Smooth muscle cell (in vitro differentiated cells): ENCODE measurements around the gene CC2D1B. TPM values are rescaled to one million over a fixed set of nuclear protein-coding genes. Genes with fewer than 3 reads are reported as not detected.

ENCODE experiments used
- DNase-seq: peaks from one replicate; lab custom pipeline; 2025; ENCODE audit not compliant: unreplicated experiment; lab: John Stamatoyannopoulos, UW
- H2AFZ ChIP-seq: fragments of 200-600 bp; sonication (generic); 2 replicates; pipeline ENCODE4 v1.6.0; 2016; ENCODE audit warnings: antibody characterized with exemption, low read depth, mild to moderate bottlenecking
- H3F3A ChIP-seq: fragments of 200-600 bp; sonication (generic); 2 replicates; pipeline ENCODE4 v1.6.0; 2017; ENCODE audit warnings: antibody characterized with exemption, low read depth
- H3K27ac ChIP-seq: fragments of 200-600 bp; sonication (generic); 2 replicates; pipeline ENCODE4 v1.5.1; 2016; ENCODE audit warnings: low read depth, mild to moderate bottlenecking
- H3K27me3 ChIP-seq: fragments of 200-600 bp; sonication (generic); 2 replicates; pipeline ENCODE4 v1.6.1; 2016; ENCODE audit warnings: low read depth, mild to moderate bottlenecking
- H3K36me3 ChIP-seq: fragments of 200-600 bp; sonication (generic); 2 replicates; pipeline ENCODE4 v1.5.1; 2016; ENCODE audit warnings: low read depth
- H3K4me1 ChIP-seq: fragments of 200-600 bp; sonication (generic); 2 replicates; pipeline ENCODE4 v1.5.1; 2016; ENCODE audit warnings: low read depth
- H3K4me2 ChIP-seq: fragments of 200-600 bp; sonication (generic); 2 replicates; pipeline ENCODE4 v1.6.0; 2016; ENCODE audit warnings: mild to moderate bottlenecking
- H3K4me3 ChIP-seq: fragments of 200-600 bp; sonication (generic); 2 replicates; pipeline ENCODE4 v1.5.1; 2016; ENCODE audit warnings: mild to moderate bottlenecking
- H3K79me2 ChIP-seq: fragments of 200-600 bp; sonication (generic); 2 replicates; pipeline ENCODE4 v1.6.0; 2016; ENCODE audit warnings: low read depth, mild to moderate bottlenecking
- H3K9ac ChIP-seq: fragments of 200-600 bp; sonication (generic); 2 replicates; pipeline ENCODE4 v1.6.0; 2016; ENCODE audit warnings: low read depth
- H3K9me3 ChIP-seq: fragments of 200-600 bp; sonication (generic); replicated peaks from 2 replicates; pipeline ENCODE4 v1.5.1; 2016; ENCODE audit warnings: low read depth
- H4K20me1 ChIP-seq: fragments of 200-600 bp; sonication (generic); 2 replicates; pipeline ENCODE4 v1.6.0; 2016; ENCODE audit warnings: low read depth
- WGBS: methylation state at CpG from one replicate; pipeline ENCODE4 v1.1.7; 2016; ENCODE audit warnings: low lambda C conversion rate; 5-methylcytosine and 5-hydroxymethylcytosine counted together
- polyA plus RNA-seq: library from polyadenylated mRNA; unstranded; fragments of >200 nt; fragmentation: Nextera tagmentation; extraction: Ambion mirVana; gene quantifications from 2 replicates; pipeline ENCODE4 v1.2.1, GENCODE V29; 2016
- total RNA-seq: library from RNA; depleted of rRNA; stranded (reverse); fragments of >200 nt; gene quantifications from 2 replicates; pipeline ENCODE4 v1.2.3, GENCODE V29; 2014
- TF ChIP-seq, protein P1 (sequence below): fragments of 200-600 bp; sonication (generic); IDR thresholded peaks from 2 replicates; pipeline ENCODE4 v1.5.1; 2017; ENCODE audit warnings: borderline replicate concordance, mild to moderate bottlenecking, antibody characterized with exemption; ENCODE audit not compliant: insufficient read depth, poor library complexity, severe bottlenecking

CC2D1B gene
- total and polyA plus RNA-seq, 2 experiments from 2014 or later, result 7.9 to 12.5 TPM

DNA sequence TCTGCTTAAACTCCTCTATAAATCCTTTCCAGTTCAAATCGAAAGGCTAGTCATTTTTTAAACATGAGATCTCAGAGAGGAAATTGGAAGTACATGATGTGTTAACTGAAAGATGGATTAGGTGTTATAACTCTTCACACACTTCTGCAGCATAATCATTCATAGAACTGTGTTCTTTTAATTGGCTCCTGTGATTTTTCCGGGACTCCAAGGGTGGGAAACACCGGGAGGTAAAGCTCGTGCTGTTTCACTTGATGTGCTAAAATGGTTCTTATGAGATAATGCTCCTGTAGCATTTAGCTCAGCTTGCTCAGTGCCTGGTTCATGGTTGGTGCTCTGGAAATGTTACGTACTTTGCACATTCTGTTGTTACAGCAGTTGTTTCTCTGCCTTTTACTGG, 40.2 kb downstream of the CC2D1B start:
- TF ChIP-seq, protein P1, sequence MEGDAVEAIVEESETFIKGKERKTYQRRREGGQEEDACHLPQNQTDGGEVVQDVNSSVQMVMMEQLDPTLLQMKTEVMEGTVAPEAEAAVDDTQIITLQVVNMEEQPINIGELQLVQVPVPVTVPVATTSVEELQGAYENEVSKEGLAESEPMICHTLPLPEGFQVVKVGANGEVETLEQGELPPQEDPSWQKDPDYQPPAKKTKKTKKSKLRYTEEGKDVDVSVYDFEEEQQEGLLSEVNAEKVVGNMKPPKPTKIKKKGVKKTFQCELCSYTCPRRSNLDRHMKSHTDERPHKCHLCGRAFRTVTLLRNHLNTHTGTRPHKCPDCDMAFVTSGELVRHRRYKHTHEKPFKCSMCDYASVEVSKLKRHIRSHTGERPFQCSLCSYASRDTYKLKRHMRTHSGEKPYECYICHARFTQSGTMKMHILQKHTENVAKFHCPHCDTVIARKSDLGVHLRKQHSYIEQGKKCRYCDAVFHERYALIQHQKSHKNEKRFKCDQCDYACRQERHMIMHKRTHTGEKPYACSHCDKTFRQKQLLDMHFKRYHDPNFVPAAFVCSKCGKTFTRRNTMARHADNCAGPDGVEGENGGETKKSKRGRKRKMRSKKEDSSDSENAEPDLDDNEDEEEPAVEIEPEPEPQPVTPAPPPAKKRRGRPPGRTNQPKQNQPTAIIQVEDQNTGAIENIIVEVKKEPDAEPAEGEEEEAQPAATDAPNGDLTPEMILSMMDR, result no peak
- H3K4me2 ChIP-seq, result no peak overlapping the region
- H3K27ac ChIP-seq, result no peak overlapping the region
- H4K20me1 ChIP-seq, result no peaks in the 10 kb centered on the region
- DNase-seq, result no peak
- no peaks in the 10 kb centered on the region for H3K27me3 ChIP-seq
- H3K9me3 ChIP-seq, result no peaks in the 10 kb centered on the region
- no peaks in the 10 kb centered on the region for H3F3A ChIP-seq
- no peak overlapping the region for H2AFZ ChIP-seq
- no peaks in the 10 kb centered on the region for H3K79me2 ChIP-seq
- H3K36me3 ChIP-seq, result no peaks in the 10 kb centered on the region
- H3K9ac ChIP-seq, result no peak overlapping the region
- no peaks in the 10 kb centered on the region for H3K4me1 ChIP-seq
- H3K4me3 ChIP-seq, result no peak overlapping the region
- 83% methylated on average over 5 of the region's 5 CpGs for WGBS

DNA sequence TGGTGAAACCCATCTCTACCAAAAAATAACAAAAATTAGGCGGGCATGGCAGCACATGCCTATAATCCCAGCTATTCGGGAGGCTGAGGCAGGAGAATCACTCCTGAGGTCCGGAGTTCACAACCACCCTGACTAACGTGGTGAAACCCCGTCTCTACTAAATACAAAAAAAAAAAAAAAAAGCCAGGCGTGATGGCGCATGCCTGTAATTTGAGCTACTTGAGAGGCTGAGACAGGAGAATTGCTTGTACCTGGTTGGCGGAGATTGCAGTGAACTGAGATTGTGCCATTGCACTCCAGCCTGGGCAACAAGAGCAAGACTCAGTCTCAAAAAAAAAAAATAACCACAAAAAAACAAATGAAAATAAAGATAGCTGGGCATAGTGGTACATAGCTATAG, 42.3 kb downstream of the CC2D1B start:
- no peaks in the 10 kb centered on the region for H3K79me2 ChIP-seq
- no peaks in the 10 kb centered on the region for H4K20me1 ChIP-seq
- H3K9ac ChIP-seq, result no peak overlapping the region
- no peaks in the 10 kb centered on the region for H3F3A ChIP-seq
- no peaks in the 10 kb centered on the region for H3K27me3 ChIP-seq
- DNase-seq, result no peak
- H3K9me3 ChIP-seq, result no peaks in the 10 kb centered on the region
- H3K4me1 ChIP-seq, result no peaks in the 10 kb centered on the region
- no peak overlapping the region for H3K4me3 ChIP-seq
- WGBS, result 90% methylated on average over 8 of the region's 8 CpGs
- no peak overlapping the region for H3K27ac ChIP-seq
- no peak overlapping the region for H2AFZ ChIP-seq
- TF ChIP-seq, protein P1, result no peak
- no peak overlapping the region for H3K4me2 ChIP-seq
- no peaks in the 10 kb centered on the region for H3K36me3 ChIP-seq

DNA sequence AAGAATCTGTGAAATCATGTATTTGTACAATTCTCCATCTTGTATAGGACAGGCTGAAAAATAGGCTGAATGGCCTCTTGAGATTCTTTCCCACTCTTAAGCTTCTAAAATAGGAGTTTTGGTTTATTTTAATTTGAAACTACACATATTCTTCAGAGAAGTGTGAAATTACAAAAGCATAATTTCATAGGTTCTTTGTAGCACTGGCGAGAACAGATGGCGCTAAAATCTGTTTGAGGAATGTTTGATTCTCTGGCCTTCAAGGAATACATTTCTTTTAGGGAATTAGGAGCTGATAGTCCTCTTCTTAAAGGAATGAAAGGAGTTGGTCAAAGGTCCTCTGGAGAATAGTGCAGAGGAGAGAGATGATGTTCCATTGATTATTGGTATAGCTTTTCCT, 44.9 kb downstream of the CC2D1B start:
- H3K79me2 ChIP-seq, result no peaks in the 10 kb centered on the region
- H3F3A ChIP-seq, result no peaks in the 10 kb centered on the region
- TF ChIP-seq, protein P1, result no peak
- no peak overlapping the region for H2AFZ ChIP-seq
- H3K36me3 ChIP-seq, result no peaks in the 10 kb centered on the region
- H3K9ac ChIP-seq, result no peak overlapping the region
- 97% methylated on average over 2 of the region's 2 CpGs for WGBS
- no peak overlapping the region for H3K27ac ChIP-seq
- H3K4me2 ChIP-seq, result no peak overlapping the region
- H3K9me3 ChIP-seq, result no peaks in the 10 kb centered on the region
- H4K20me1 ChIP-seq, result no peaks in the 10 kb centered on the region
- H3K4me3 ChIP-seq, result no peak overlapping the region
- H3K4me1 ChIP-seq, result no peaks in the 10 kb centered on the region
- DNase-seq, result no peak
- no peaks in the 10 kb centered on the region for H3K27me3 ChIP-seq

DNA sequence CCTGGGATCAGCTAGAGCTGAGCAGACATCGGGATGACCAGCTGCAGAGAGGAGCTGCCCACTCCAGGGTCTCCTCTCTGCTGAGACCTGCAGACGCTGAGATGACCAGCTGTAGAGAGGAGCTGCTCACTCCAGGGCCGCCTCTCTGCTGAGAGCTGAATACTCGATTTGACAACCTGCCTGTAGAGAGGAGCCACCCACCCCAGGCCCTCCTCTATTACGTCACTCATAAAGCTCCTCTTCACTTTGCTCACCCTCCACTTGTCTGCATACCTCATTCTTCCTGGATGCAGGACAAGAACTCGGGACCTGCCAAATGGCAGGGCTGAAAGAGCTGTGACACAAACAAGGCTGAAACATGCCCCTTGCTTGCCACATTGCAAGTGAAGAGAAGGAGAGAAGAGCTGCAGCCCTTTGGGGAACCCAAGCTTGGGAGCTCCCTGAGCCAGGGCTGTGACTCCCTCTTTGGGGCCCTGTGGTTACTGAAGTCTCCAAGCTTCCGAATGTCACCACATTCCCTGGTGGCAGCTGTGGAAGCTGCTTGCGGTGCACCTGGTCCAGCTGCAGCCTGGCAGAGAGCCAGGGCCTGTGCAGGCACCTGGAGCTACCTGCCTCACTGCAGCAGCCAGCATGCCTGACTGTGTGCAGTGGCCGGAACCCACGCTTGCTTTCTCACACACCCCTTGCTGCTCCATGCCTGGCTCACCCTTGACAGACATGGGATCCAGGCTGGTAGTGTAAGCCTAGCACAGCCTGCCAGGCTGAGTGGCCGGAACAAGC, 59.6 kb downstream of the CC2D1B start:
- no peaks in the 10 kb centered on the region for H3K27me3 ChIP-seq
- no peaks in the 10 kb centered on the region for H3F3A ChIP-seq
- H3K9ac ChIP-seq, result no peak overlapping the region
- 92% methylated on average over 11 of the region's 11 CpGs for WGBS
- no peak overlapping the region for H2AFZ ChIP-seq
- H3K9me3 ChIP-seq, result no peaks in the 10 kb centered on the region
- no peak for DNase-seq
- H3K36me3 ChIP-seq, result peaks cover 3% of the 10 kb centered on the region
- no peak overlapping the region for H3K27ac ChIP-seq
- no peak overlapping the region for H3K4me3 ChIP-seq
- no peaks in the 10 kb centered on the region for H3K4me1 ChIP-seq
- H4K20me1 ChIP-seq, result no peaks in the 10 kb centered on the region
- no peaks in the 10 kb centered on the region for H3K79me2 ChIP-seq
- no peak overlapping the region for H3K4me2 ChIP-seq
- TF ChIP-seq, protein P1, result no peak
